H1 (cell line): Measurements from ENCODE around the gene TP53I11. TPM values are rescaled to one million over a fixed set of nuclear protein-coding genes. Genes with fewer than 3 reads are reported as not detected.
A peak's percentile ranks its signal among the peaks of the same experiment; 100 is the strongest.

ENCODE experiments used
- CTCF ChIA-PET: fragments of 300-600 bp; sonication (Branson Sonifier 250); formaldehyde crosslinking; loops from one replicate; lab custom pipeline; 2021; ENCODE audit not compliant: partially characterized antibody; lab: Charles Lee
- POLR2A ChIA-PET: fragments of 300-600 bp; sonication (Branson Sonifier 250); formaldehyde crosslinking; loops from one replicate; lab custom pipeline; 2021; ENCODE audit warnings: inconsistent platforms; ENCODE audit not compliant: partially characterized antibody; lab: Charles Lee
- DNase-seq, 2 experiments: peaks; one replicate each; pipeline versions ENCODE4 v3.0.0 to v3.0.0-alpha.2; 2010 to 2022; ENCODE audit warnings: low spot score in 2 of 2, low read depth in 1 of 2, mixed read lengths in 1 of 2
- FAIRE-seq: peaks from 2 replicates; lab custom pipeline; 2011; peaks lifted over from hg19 to GRCh38; lab: Jason Lieb, UNC
- H2AFZ ChIP-seq: 2 replicates; pipeline ENCODE4 v1.8.1; 2012; ENCODE audit warnings: low read length, inconsistent platforms
- H2AK5ac ChIP-seq: 2 replicates; pipeline ENCODE4 v1.6.1; 2013; ENCODE audit warnings: low read depth, low read length
- H2BK120ac ChIP-seq: replicated peaks from 2 replicates; pipeline ENCODE3; 2013; ENCODE audit warnings: low read depth, low read length, inconsistent platforms
- H2BK12ac ChIP-seq: 2 replicates; pipeline ENCODE4 v1.6.1; 2013; ENCODE audit warnings: low read depth, low read length
- H2BK15ac ChIP-seq: 2 replicates; pipeline ENCODE4 v1.6.1; 2013; ENCODE audit warnings: low read length
- H2BK20ac ChIP-seq: 2 replicates; pipeline ENCODE4 v1.6.1; 2013; ENCODE audit warnings: low read length
- H2BK5ac ChIP-seq: 2 replicates; pipeline ENCODE4 v1.6.1; 2013; ENCODE audit warnings: low read depth, low read length
- H3K14ac ChIP-seq: 2 replicates; pipeline ENCODE4 v1.6.1; 2013; ENCODE audit warnings: inconsistent platforms; ENCODE audit not compliant: insufficient read length
- H3K18ac ChIP-seq: 2 replicates; pipeline ENCODE4 v1.6.1; 2013; ENCODE audit warnings: low read length; ENCODE audit errors: extremely low read depth
- H3K23ac ChIP-seq: 2 replicates; pipeline ENCODE4 v1.6.1; 2013; ENCODE audit warnings: inconsistent platforms; ENCODE audit not compliant: insufficient read length
- H3K23me2 ChIP-seq: 2 replicates; pipeline ENCODE4 v1.6.1; 2013; ENCODE audit warnings: low read depth, low read length
- H3K27ac ChIP-seq: 2 replicates; pipeline ENCODE4 v1.6.1; 2011; ENCODE audit warnings: low read depth, low read length, inconsistent platforms
- H3K27me3 ChIP-seq, 4 experiments: replicated peaks in 1 of 4; 1 replicate in 1 of 4; 2 replicates in 3 of 4; pipeline versions ENCODE4 v1.6.1 to v1.8.1; 2011 to 2013; ENCODE audit warnings: low read length in 3 of 4, mild to moderate bottlenecking in 3 of 4, inconsistent platforms in 2 of 4, mixed read lengths in 2 of 4, moderate library complexity in 1 of 4; ENCODE audit not compliant: control insufficient read depth in 3 of 4, insufficient read depth in 3 of 4; ENCODE audit errors: extremely low read depth in 1 of 4
- H3K36me3 ChIP-seq, 4 experiments: 2 replicates each; pipeline versions ENCODE4 v1.6.1 to v1.8.1; 2011 to 2013; ENCODE audit warnings: mild to moderate bottlenecking in 4 of 4, low read length in 3 of 4, moderate library complexity in 2 of 4, control low read depth in 1 of 4, inconsistent platforms in 1 of 4; ENCODE audit not compliant: insufficient read depth in 4 of 4, control insufficient read depth in 2 of 4
- H3K4ac ChIP-seq: replicated peaks from 2 replicates; pipeline ENCODE3; 2013; ENCODE audit warnings: low read length, low read depth, mixed read lengths, inconsistent platforms; ENCODE audit not compliant: insufficient read length
- H3K4me1 ChIP-seq, 4 experiments: replicated peaks in 1 of 4; 1 replicate in 1 of 4; 2 replicates in 3 of 4; pipeline versions ENCODE4 v1.6.1 to v1.8.1; 2011 to 2013; ENCODE audit warnings: low read length in 3 of 4, inconsistent platforms in 2 of 4, mixed read lengths in 1 of 4; ENCODE audit not compliant: insufficient read depth in 4 of 4, control insufficient read depth in 3 of 4
- H3K4me2 ChIP-seq, 2 experiments: 2 replicates each; pipeline versions ENCODE4 v1.6.1 to v1.8.1; 2011 to 2013; ENCODE audit warnings: low read depth in 2 of 2, low read length in 2 of 2, control low read depth in 1 of 2, inconsistent platforms in 1 of 2, mild to moderate bottlenecking in 1 of 2; ENCODE audit not compliant: insufficient read depth in 1 of 2
- H3K4me3 ChIP-seq, 4 experiments: fragments of 200-600, 300-600 bp in 1 of 4; sonication (generic), shearing (Covaris generic), sonication (Bioruptor Twin) in 1 of 4; 2 replicates each; pipeline versions ENCODE4 v1.5.1 to v1.8.1; 2011 to 2016; ENCODE audit warnings: low read length in 4 of 4, low read depth in 3 of 4, control low read depth in 2 of 4, inconsistent platforms in 2 of 4, mild to moderate bottlenecking in 2 of 4, mixed read lengths in 1 of 4, moderate library complexity in 1 of 4; ENCODE audit not compliant: insufficient read depth in 2 of 4; ENCODE audit errors: extremely low read depth in 1 of 4
- H3K56ac ChIP-seq: replicated peaks from 2 replicates; pipeline ENCODE3; 2013; ENCODE audit warnings: low read depth, mild to moderate bottlenecking, mixed read lengths, low read length, inconsistent platforms; ENCODE audit not compliant: insufficient read length
- H3K79me1 ChIP-seq: 2 replicates; pipeline ENCODE4 v1.6.1; 2013; ENCODE audit warnings: low read depth, low read length, control low read depth
- H3K79me2 ChIP-seq, 2 experiments: 2 replicates each; pipeline versions ENCODE4 v1.6.1 to v1.8.1; 2012 to 2013; ENCODE audit warnings: low read length in 2 of 2, mild to moderate bottlenecking in 2 of 2, inconsistent platforms in 1 of 2; ENCODE audit not compliant: insufficient read depth in 2 of 2, control insufficient read depth in 1 of 2
- H3K9ac ChIP-seq, 4 experiments: replicated peaks in 1 of 4; 1 replicate in 1 of 4; 2 replicates in 3 of 4; pipeline versions ENCODE4 v1.6.1 to v1.8.1; 2011 to 2013; ENCODE audit warnings: low read depth in 3 of 4, low read length in 3 of 4, control low read depth in 2 of 4, mild to moderate bottlenecking in 2 of 4, moderate library complexity in 2 of 4, inconsistent platforms in 1 of 4; ENCODE audit errors: extremely low read depth in 1 of 4
- H3K9me3 ChIP-seq, 2 experiments: 2 replicates each; pipeline versions ENCODE4 v1.6.1 to v1.8.1; 2012 to 2013; ENCODE audit warnings: mild to moderate bottlenecking in 2 of 2, moderate library complexity in 2 of 2, control low read depth in 1 of 2, inconsistent platforms in 1 of 2, low read depth in 1 of 2, low read length in 1 of 2, mixed read lengths in 1 of 2; ENCODE audit not compliant: insufficient read depth in 2 of 2
- H4K20me1 ChIP-seq, 2 experiments: replicated peaks in 1 of 2; 2 replicates each; pipeline versions ENCODE3 to v1.8.1; 2011 to 2013; ENCODE audit warnings: inconsistent platforms in 2 of 2, low read length in 2 of 2, mild to moderate bottlenecking in 1 of 2; ENCODE audit not compliant: insufficient read depth in 2 of 2, control insufficient read depth in 1 of 2
- H4K5ac ChIP-seq: 2 replicates; pipeline ENCODE4 v1.6.1; 2013; ENCODE audit warnings: low read length, low read depth, mixed read lengths, inconsistent platforms; ENCODE audit not compliant: insufficient read length
- H4K8ac ChIP-seq: 2 replicates; pipeline ENCODE4 v1.8.0; 2013; ENCODE audit warnings: mild to moderate bottlenecking, moderate library complexity, low read length, inconsistent platforms; ENCODE audit not compliant: insufficient read depth; ENCODE audit errors: extremely low read depth
- H4K91ac ChIP-seq: replicated peaks from 2 replicates; pipeline ENCODE3; 2013; ENCODE audit warnings: low read length, mixed read lengths, inconsistent platforms; ENCODE audit not compliant: insufficient read length
- KDM5A ChIP-seq: fragments of 200-600 bp; IDR thresholded peaks from 2 replicates; pipeline ENCODE4 v1.7.1; 2012; ENCODE audit warnings: mild to moderate bottlenecking, low read length, inconsistent platforms, mixed read lengths
- WGBS, 2 experiments: shearing (Covaris generic) in 1 of 2; methylation state at CpG; one replicate each; pipeline versions ENCODE4 v1.1.6 to v1.1.7; 2013 to 2015; ENCODE audit warnings: low lambda C conversion rate in 2 of 2, mixed read lengths in 2 of 2, inconsistent platforms in 1 of 2, low coverage in 1 of 2, missing lambda C conversion rate in 1 of 2; ENCODE audit not compliant: insufficient replicate concordance in 2 of 2, insufficient coverage in 1 of 2, insufficient read length in 1 of 2; ENCODE audit errors: extremely low coverage in 1 of 2, missing lambda C conversion rate in 1 of 2; 5-methylcytosine and 5-hydroxymethylcytosine counted together
- polyA plus RNA-seq, 7 experiments: library from polyadenylated mRNA; depleted of rRNA in 3 of 7; stranded (reverse) in 5 of 7; unstranded in 2 of 7; fragments of >200 nt in 5 of 7; fragments of 200-250 nt in 2 of 7; gene quantifications; 1 replicate in 5 of 7; 2 replicates in 1 of 7; 4 replicates in 1 of 7; pipeline versions ENCODE4 v1.2.1 to v1.2.3, GENCODE V29; 2011 to 2013; ENCODE audit warnings: missing spikeins in 2 of 7, mixed read lengths in 2 of 7
- total RNA-seq: library from RNA; stranded (reverse); fragmentation: NEBNext Ultra II Directional; extraction: Animal tissue kit (Norgen Biotek cat#: 25700); gene quantifications from 2 replicates; pipeline ENCODE4 v1.2.1, GENCODE V29; 2021
- TF ChIP-seq, protein P1 (sequence below): IDR thresholded peaks from 2 replicates; pipeline ENCODE4 v1.6.1; 2011; ENCODE audit warnings: low read length, improper control_type of control experiment

TP53I11 gene
- total and polyA plus RNA-seq, 2 of the 8 experiments (the other 6 are each of a cell fraction or from before 2014, with no cell fraction given) = 34.0 to 46.3 TPM

DNA sequence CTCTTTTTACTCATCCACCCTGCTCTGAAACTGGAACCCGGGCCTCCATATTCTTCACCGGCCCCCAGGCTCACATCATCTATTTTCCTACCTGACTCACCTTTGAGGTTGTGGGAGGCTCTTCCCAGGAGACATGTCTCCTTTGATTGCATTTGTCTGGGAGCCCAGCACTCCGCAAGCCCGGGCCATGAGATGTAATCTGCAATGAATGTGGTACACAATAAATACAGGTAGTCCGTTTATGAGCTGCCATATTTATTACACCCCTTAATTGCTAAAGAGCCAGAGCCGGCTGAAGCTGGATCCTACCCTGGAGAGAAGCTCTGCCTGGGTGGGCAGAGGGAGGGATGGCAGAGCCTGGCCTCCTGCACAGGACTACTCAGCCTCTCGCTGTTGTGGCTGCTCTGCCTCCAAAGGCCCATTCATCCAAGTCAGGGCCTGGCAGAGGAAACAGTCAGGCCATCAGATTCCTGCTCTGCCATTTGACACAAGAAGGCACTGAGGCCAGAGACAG lies 49.5 kb downstream of the TP53I11 start:
- Histone ChIP-seq H3K18ac (no peak overlapping the region), H3K9ac (no peak overlapping the region), H3K56ac (no peak overlapping the region), H2AK5ac (no peak overlapping the region), H3K27ac (no peak overlapping the region), H2BK120ac (no peak overlapping the region), H3K14ac (no peak overlapping the region), H2BK5ac (no peak overlapping the region), H3K4me3 (no peak overlapping the region), H3K79me2 (no peaks in the 10 kb centered on the region), H3K4ac (no peak overlapping the region), H4K5ac (no peak overlapping the region), H2AFZ (no peak overlapping the region), H3K4me2 (no peak overlapping the region), H3K9me3 (no peaks in the 10 kb centered on the region), H4K8ac (no peak overlapping the region), H4K91ac (no peak overlapping the region), H3K36me3 (no peaks in the 10 kb centered on the region), H2BK12ac (0 out of 2 replicates have a peak overlapping the region, but pooled peaks have one; percentile 11), H2BK20ac (no peak overlapping the region; the same call in 1 of the 2 replicates), H3K23ac (no peak overlapping the region), H2BK15ac (0 out of 2 replicates have a peak overlapping the region, but pooled peaks have one; percentile 34), H3K4me1 (peaks cover 2 to 14% (median 7%) of the 10 kb centered on the region in 4 experiments), H3K79me1 (no peaks in the 10 kb centered on the region), H3K23me2 (no peaks in the 10 kb centered on the region; the same call in 1 of the 2 replicates), H4K20me1 (no peaks in the 10 kb centered on the region), H3K27me3 (0 out of 7 replicates have a peak, but pooled peaks cover 0 to 3% (median 0%) of the 10 kb centered on the region in 4 experiments)
- WGBS, 2 experiments = 98% methylated on average over 6 of the region's 7 CpGs; no CpG with 5 or more reads in 1 of the 2 experiments
- no peak for TF ChIP-seq KDM5A
- TF ChIP-seq, protein P1, sequence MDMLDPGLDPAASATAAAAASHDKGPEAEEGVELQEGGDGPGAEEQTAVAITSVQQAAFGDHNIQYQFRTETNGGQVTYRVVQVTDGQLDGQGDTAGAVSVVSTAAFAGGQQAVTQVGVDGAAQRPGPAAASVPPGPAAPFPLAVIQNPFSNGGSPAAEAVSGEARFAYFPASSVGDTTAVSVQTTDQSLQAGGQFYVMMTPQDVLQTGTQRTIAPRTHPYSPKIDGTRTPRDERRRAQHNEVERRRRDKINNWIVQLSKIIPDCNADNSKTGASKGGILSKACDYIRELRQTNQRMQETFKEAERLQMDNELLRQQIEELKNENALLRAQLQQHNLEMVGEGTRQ = no peak
- DNase-seq (no peak), FAIRE-seq (no peak)
- POLR2A ChIA-PET = no interaction called here
- CTCF ChIA-PET = interaction anchor here (1.0 to 4.3 kb wide), 10 partner anchors 9 to 284 kb away, joined by 3 to 24 read pairs (median 5); no protein-coding TSS in a partner anchor
